ENCODE measurements around the gene EBLN1.
"Not testable (repeated sequence)": the region's sequence is repeated elsewhere in the genome, so short reads cannot be mapped to it uniquely, and the experiment has no call there.

Gene EBLN1

DNA sequence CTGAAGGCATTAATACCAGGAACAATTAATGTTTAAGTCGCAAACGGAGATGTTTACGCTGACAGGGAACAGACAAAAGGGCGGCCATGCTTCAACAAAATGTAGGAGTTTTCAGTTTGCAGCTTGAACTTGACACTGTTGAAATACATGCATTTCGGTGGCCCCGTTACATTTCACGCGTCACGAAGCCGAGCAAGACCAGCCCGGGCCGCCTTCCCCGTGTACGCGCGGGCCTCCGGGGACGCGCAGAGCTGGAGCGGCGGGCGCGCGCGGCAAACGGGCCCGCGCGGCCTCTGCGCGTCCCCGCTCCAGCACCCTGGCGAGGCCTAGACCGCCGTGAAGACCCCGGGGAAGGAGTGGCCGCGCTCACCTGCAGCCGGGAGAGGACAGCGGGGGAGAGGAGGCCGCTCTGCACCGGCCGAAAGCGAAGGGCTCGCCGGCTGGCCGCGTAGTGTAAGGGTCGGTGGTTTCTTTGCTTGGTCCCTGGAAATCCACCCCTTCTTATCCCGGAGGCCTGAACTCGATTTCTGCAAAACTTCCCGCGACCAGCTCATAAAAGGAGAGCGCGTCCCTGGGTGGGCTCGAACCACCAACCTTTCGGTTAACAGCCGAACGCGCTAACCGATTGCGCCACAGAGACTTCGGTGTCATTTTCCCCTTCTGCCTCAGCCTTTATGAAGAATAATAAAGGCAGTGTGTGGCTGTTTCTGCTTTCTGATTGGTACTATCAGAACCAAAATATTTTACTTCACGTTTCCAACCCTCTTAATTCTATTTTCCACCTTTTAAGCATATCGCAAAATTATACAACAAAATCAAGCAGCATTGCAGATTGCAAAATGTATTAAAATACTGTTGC, 11.4 kb upstream of the EBLN1 start:
- FAIRE-seq (peak; percentile 92), DNase-seq (ENCODE audit: low spot score) (peak; percentile 89)

DNA sequence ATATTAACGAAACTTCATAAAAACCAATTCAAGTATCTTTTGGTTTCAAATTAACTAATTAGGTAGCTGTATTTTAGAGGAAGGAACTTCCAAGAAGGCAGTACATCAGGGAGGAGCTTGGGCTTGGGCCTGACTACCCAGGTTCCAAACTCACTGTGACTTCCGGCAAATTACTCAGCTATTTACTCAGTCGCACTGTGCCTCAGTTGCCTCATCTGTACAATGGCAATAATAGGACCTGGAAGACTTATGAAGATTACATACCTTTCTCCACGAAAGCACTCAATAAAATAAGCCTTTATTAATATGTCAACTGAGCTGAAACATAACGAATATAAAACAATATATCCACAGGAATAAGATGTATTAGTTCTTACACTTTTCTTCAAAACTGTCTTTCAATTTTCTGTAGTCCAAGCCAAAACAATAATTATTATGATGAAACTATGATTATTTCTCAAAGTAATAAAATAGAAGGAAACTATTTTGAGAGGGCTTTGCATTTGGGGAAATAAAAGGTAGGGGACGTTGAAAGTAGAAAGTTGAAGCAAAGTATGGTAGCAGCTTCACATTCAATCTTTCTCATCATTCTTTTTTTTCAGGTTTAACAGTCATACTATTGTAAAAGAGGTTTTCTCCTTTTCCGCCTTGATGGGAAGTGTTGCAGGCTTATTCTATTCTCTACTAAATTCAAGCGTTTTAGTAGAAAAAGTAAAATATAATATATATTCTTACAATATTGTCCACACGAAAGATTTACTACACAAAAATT, 10.5 kb upstream of the EBLN1 start:
- FAIRE-seq, result no peak
- DNase-seq (ENCODE audit: low spot score), result no peak

DNA sequence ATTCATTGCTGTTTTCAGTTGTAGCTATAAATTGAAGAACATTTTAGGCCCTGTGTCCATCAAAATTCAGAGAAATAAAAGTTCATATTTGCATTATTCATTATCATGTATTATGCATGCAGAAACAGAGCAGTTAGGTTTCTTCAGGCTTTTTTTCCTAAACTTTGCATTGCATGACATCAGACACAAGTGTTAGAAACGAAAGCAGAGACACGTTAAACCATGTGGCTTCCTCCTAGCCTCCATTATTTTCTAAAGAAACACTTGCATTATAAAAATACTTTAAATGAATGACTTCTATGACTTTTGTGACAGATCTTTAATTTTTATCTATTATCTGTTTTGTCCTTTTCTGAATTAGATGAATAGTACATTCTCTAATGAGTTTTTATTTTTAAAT, 8.8 kb upstream of the EBLN1 start:
- FAIRE-seq, result no peak

DNA sequence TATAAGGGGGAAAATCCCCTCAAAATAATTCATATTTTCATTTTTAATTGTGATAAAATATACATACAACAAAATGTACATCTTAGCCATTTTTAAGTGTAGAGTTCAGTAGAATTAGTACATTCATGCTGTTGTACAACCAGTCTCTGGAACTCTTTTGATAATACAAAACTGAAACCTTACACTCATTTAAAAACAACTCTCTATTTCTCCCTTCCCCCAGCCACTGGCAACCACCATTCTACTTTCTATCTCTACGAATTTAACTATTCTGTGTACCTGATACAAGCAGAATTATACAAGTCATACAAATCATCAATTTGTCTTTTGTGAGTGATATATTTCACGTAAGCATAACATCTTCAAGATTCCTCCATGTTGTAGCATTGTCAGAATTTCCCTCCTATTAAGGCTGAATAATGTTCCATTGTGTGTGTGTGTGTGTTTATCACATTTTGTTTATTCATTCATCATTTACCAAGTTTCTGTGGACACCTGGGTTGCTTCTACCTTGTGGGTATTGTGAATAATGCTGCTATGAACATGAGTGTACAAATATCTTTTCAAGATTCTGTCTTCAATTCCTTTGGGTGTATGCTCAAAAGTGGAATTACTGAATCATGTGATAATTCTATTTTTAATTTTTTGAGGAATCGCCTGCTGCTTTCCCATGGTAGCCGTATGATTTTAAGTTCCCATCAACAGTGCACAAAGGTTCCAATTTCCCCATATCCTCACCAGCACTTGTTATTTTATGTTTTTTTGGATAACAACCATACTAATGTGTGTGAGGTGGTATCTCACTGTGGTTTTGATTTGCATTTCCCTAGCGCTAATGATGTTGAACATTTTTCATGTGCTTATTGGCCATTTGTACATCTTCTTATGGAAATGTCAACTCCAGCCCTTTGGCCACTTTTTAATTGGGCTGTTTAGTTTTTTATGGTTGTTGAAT, 4.7 kb upstream of the EBLN1 start:
- no peak for DNase-seq (ENCODE audit: low spot score)
- FAIRE-seq, result no peak

More for the DNA sequence above, 8.8 kb upstream of the EBLN1 start:
- no peak for DNase-seq (ENCODE audit: low spot score)

DNA sequence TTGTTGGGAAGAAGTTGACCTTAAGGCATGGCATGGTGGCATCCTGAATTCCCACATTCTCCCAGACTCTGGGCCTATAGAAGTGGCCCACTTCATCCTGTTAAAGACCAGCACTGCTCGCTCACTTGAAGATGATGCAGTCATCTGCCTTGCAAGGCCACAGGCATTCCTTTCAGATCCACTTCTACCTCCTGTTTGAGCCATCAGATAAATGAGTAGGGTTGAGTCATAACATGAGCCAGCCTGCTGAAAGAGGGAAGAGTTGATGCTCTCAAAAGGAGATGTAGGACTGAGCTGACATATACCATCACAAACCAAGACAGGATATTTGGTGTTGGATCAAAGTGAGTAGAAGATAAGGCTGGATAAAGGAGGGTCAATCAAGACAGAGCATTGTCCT, 1.5 kb upstream of the EBLN1 start:
- FAIRE-seq (peak; percentile 48), DNase-seq (ENCODE audit: low spot score) (no peak)

DNA sequence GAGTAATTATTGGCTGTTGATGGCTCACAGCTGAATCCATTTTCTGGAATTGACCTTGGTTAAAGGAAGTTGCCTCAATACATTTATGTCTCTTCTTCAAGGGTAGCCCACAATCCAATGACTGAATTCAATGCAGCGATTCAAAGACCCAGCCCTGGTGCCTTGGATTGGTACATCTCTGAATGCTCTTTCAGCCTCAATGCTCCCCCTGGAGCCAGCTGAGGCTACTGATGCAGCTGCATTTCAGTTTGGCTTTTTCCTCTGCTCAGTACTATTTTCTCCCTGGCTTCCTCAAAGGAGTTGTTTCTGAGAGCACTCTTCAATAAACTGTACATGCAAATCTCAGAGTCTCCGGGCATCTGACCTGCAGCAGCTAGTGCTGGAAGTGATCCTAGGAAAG, 633 bp upstream of the EBLN1 start:
- no peak for DNase-seq (ENCODE audit: low spot score)
- FAIRE-seq, result no peak

DNA sequence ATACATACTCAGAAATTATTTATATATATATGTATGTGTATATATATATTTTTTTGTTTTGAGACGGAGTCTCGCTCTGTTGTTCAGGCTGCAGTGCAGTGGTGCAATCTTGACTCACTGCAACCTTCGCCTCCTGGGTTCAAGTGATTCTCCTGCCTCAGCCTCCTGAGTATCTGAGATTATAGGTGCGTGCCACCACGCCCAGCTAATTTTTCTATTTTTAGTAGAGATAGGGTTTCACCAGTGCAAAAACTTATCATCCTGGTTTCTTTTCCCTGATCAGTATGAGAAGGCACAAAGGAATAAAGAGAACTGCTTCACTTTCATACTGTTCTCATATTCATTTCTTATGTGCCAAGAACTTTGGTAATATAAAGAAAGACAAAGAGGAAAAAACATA, 731 bp downstream of the EBLN1 start:
- FAIRE-seq; DNase-seq (ENCODE audit: low spot score): not testable (repeated sequence)

DNA sequence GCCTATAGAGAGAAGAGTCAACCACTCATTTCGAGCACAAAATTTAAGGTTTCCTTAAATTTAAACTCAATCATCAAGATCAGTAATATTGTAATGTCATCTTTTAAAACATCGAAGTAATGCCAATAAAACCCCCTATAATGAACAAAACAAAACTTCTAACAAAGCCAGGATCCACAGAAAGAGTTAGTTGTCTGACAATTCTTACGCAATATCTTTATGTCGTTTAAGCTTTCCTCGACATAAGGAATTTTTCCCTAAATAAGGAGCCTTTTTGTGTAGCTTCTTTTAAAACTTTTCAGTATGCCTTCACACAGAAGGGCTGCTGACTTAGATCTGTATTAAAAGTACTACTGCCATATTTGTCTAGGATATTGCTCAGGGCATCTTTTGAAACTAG, 7.5 kb downstream of the EBLN1 start:
- FAIRE-seq (no peak), DNase-seq (ENCODE audit: low spot score) (no peak)

DNA sequence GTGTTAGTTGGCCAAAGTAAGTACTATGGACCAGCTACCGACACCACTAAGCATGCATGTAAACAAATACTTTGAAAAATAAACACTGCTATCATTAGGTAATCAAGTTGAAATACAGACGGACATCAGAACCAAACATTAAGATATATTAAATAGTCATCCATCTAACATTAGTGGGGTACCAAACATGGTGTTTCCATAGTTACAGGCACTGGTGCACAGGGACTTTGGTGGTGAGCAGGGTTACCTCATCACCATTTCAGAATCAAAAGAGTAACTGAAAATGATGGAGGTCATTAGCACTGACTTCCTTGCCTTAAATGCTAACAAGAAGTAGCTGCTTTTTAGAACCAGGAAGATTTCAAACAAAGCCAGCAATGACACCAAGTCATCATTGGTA, 23.9 kb downstream of the EBLN1 start:
- DNase-seq (ENCODE audit: low spot score) (no peak), FAIRE-seq (no peak)

DNA sequence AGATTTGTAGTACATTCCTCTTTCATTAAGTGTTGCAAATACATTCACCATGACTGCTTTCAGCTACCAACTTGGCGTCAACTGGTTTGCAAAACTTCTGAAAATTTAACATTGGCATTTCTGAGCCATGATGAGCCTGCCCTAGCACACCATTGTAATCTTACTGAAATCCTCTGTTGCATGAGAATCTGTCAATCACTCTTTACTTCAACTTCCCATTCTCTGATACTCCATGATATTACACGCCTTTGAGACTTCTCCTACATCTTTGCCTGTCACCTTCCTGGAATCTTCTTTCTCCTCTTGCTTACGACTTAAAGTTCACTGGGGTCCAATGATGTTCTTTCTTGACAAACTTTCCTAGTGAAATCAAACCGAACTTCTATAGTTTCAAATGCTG, 32.2 kb downstream of the EBLN1 start:
- FAIRE-seq (no peak), DNase-seq (ENCODE audit: low spot score) (no peak)

DNA sequence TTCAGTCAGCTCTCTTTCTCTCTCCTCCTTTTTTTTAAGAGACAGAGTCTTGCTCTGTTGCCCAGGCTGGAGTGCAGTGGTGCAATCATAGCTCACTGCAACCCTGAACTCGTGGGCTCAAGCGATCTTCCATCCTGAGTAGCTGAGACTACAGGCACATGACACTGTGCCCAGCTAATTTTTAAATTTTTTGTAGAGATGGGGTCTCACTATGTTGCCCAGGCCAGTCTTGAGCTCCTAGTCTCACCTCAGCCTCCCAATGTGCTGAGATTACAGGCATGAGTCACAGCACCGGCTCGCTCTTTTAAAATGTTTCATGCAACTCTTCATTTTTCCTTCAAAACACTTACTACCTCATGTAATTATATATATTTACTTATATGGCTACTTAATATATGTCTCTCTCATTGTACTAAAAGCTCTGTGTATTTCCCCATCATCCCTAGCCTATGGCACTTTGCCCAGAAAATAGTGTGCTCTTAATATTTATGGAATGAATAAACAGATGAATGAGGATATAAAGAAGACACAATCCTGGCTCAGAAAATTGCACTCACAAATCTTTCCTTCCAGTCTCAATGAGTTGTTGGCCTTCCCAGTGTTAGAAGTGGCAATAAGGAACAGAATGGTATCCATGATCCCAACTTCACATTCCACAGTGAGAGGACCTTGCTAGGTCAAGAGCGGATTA, 33.9 kb downstream of the EBLN1 start:
- no peak for FAIRE-seq
- DNase-seq (ENCODE audit: low spot score), result no peak

DNA sequence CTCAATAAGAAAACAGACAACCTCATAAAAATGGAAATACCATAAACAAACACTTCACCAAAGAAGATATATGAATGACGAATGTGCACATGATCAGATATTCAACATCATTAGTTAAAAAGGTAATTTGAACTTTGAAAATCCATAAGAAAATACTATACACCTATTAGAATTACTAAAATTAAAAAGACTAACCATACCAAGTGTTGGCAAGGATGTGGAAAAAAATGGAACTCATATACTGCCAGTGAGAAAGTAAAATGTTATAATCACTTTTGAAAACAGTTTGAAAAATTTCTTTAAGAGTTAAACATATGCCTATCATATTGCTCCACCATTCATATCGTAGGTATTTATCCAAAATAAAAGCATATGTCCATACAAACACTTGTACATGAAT, 37.1 kb downstream of the EBLN1 start:
- FAIRE-seq, result no peak
- DNase-seq (ENCODE audit: low spot score), result no peak

DNA sequence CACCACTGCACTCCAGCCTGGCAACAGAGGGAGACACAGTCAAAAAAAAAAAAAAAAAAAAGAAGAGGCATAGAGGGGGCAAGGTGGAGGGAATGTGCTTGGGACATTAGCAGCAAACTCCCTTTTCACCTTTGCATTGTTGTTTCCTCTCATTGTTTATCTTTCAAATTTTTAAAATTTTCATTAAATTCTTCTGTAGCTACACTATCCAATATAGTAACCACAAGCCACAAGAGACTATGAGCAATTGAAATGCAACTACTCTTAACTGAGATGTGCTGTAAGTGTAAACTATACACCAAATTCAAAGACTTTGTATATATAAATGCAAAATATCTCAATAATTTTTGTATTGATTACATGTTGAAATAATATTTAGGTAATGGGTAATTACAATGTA, 43.4 kb downstream of the EBLN1 start:
- FAIRE-seq (no peak), DNase-seq (ENCODE audit: low spot score) (peak; percentile 26)

DNA sequence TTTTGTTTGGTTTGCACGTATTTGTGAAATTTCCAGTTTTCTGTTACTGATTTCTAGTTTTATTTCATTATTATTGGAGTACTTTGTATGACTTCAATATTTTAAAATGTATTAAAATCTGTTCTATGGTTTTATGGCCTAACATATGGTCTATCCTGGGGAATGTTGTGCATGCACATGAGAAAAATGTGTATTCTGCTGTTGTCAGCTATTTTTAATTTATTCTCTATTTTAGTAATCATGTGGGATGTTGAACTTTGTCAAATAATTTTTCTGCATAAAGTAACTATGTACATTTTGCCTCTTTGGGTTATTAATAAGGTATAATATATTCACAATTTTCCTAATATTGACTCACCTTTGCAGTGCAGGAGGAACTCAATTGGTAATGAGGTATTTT, 46.7 kb downstream of the EBLN1 start:
- no peak for DNase-seq (ENCODE audit: low spot score)
- FAIRE-seq, result no peak

DNA sequence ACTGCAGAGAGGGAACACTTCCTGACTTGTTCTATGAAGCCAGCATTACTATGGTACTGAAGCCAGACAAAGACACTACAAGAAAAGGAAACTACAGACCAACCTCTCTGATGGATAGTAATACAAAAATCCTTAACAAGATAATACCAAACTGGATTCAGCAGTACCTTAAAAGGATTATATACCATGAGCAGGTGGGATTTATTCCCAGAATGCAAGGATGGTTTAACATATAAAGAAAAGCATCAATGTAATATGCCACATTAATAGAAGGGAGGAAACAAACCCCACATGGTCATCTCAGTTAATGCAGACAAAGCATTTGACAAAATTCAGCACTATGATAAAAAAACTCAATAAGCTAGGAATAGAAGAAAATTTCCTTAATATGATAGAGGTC, 47.2 kb downstream of the EBLN1 start:
- FAIRE-seq, result no peak

DNA sequence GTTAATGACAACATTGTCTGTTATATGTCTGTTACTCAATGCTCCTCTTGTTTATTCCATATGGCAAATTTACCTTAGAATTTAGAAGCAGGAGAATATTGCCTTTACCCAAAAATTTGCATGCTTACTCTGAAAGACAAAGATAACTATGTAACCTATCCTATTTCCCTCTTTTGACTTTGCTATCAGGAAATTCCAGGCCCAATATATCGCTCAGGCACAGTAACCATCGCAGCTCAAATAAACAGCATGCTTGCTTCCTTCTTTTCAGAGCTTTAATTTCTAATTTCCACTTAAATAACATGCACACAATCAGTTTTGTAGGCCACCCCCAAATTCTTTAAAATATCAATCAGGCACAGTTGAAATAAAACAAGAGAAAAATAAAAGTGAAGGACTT, 57.8 kb downstream of the EBLN1 start:
- DNase-seq (ENCODE audit: low spot score) (no peak), FAIRE-seq (no peak)

More for the DNA sequence above, 47.2 kb downstream of the EBLN1 start:
- no peak for DNase-seq (ENCODE audit: low spot score)

DNA sequence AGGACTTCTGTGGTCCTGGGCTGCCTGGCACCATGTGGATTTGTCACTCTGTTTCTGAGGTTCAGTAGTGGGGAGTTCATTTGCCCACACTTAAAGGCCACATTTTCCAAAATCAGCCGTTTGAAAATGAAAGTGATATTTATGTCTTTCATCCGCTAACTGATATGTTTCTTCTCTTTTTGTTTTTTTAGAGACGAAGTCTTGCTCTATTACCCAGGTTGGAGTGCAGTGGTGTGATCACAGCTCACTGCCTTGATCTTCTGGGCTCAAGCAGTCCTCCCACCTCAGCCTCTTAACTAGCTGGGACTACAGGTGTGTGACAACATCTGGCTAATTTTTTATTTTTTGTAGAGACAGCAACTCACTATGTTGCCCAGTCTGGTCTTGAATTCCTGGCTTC, 58.6 kb downstream of the EBLN1 start:
- no peak for FAIRE-seq

More for the DNA sequence above, 58.6 kb downstream of the EBLN1 start:
- DNase-seq (ENCODE audit: low spot score), result no peak
